ENCODE results near the gene GRPEL1. TPM values are rescaled to one million over a fixed set of nuclear protein-coding genes. Genes with fewer than 3 reads are reported as not detected.

Gene GRPEL1
- total and polyA plus RNA-seq, 8 donors: 11.4 to 53.6 (median 25.5) TPM; not detected in 1

GRCh38 chr4:7043284-7044136, 24.4 kb downstream of the GRPEL1 start, which contains the start of gene TADA2B:
TADA2B (plus strand) TSS chr4:7043372; CDS start chr4:7043580, 208 bp downstream.
- peak within 1 kb of the TSS; percentile 79 to 93 (median 93) for H3K27ac ChIP-seq
- WGBS, 5 donors: 0 to 1% (median 0%) methylated on average over 22 to 114 of the region's 119 CpGs
- H3K27me3 ChIP-seq: no peaks in the 10 kb centered on the region
- TF ChIP-seq POLR2A (IDR thresholded peaks at IDR 0.05): no peak
- TF ChIP-seq POLR2AphosphoS5 (IDR thresholded peaks at IDR 0.05): peak in 1 of 3 donors; percentile 13
- no peaks in the 10 kb centered on the region for H3K9me3 ChIP-seq
- DNase-seq: peak; percentile 53 to 76
- peaks cover 0 to 3% (median 0%) of the 10 kb centered on the region in 4 donors for H3K36me3 ChIP-seq
- peaks cover 31 to 63% (median 60%) of the 10 kb centered on the region in 4 donors for H3K4me1 ChIP-seq
- intact Hi-C loops (cut with DNase I; ENCODE audit: low total_unique reads): loop anchor here (10.0 kb wide), 1 partner anchor 59 kb away; no protein-coding TSS in a partner anchor
- H3K4me3 ChIP-seq: peak within 1 kb of the TSS; percentile 88 to 99 (median 98)

GRCh38 chr4:7042503-7043283, 25.2 kb downstream of the GRPEL1 start:
- peaks cover 0 to 3% (median 0%) of the 10 kb centered on the region in 4 donors for H3K36me3 ChIP-seq
- no peaks in the 10 kb centered on the region for H3K27me3 ChIP-seq
- WGBS, 5 donors: 0 to 1% (median 1%) methylated on average over 34 to 90 of the region's 90 CpGs
- H3K9me3 ChIP-seq: no peaks in the 10 kb centered on the region
- peak overlapping the region; percentile 71 to 88 (median 88) for H3K27ac ChIP-seq
- TF ChIP-seq POLR2AphosphoS5 (IDR thresholded peaks at IDR 0.05): peak in 2 of 3 donors; percentile 23 to 70
- TF ChIP-seq EP300 (IDR thresholded peaks at IDR 0.05): no peak
- TF ChIP-seq CTCF (IDR thresholded peaks at IDR 0.05): peak in 3 of 7 experiments; percentile 19 to 68 (median 25)
- TF ChIP-seq POLR2A (IDR thresholded peaks at IDR 0.05): no peak
- peak overlapping the region; percentile 64 to 96 (median 80) for H3K4me3 ChIP-seq
- DNase-seq: peak; percentile 98 to 99
- intact Hi-C loops (cut with DNase I; ENCODE audit: low total_unique reads): loop anchor here (10.0 kb wide), 1 partner anchor 58 kb away; no protein-coding TSS in a partner anchor
- peaks cover 31 to 59% (median 54%) of the 10 kb centered on the region in 4 donors for H3K4me1 ChIP-seq

GRCh38 chr4:7041801-7042502, 25.9 kb downstream of the GRPEL1 start:
- intact Hi-C loops (cut with DNase I; ENCODE audit: low total_unique reads): loop anchor here (10.0 kb wide), 1 partner anchor 57 kb away; no protein-coding TSS in a partner anchor
- 19 to 25% (median 22%) methylated on average over 28 to 42 of the region's 42 CpGs for WGBS, 5 donors
- Histone ChIP-seq H3K27ac (peak overlapping the region; percentile 71 to 88 (median 88)), H3K4me3 (peak overlapping the region; percentile 64 to 96 (median 80)), H3K9me3 (no peaks in the 10 kb centered on the region), H3K27me3 (no peaks in the 10 kb centered on the region), H3K36me3 (no peaks in the 10 kb centered on the region), H3K4me1 (peaks cover 31 to 51% (median 47%) of the 10 kb centered on the region in 4 donors)
- TF ChIP-seq CTCF (IDR thresholded peaks at IDR 0.05) (no peak), POLR2AphosphoS5 (IDR thresholded peaks at IDR 0.05) (no peak), EP300 (IDR thresholded peaks at IDR 0.05) (no peak)
- peak in 1 of 2 donors; percentile 47 for DNase-seq

GRCh38 chr4:7041246-7041645, 26.6 kb downstream of the GRPEL1 start:
- DNase-seq: no peak
- Histone ChIP-seq H3K27me3 (no peaks in the 10 kb centered on the region), H3K9me3 (no peaks in the 10 kb centered on the region), H3K4me3 (peak overlapping the region in 1 of 4 donors; percentile 96), H3K4me1 (peaks cover 25 to 44% (median 40%) of the 10 kb centered on the region in 4 donors), H3K27ac (no peak overlapping the region), H3K36me3 (no peaks in the 10 kb centered on the region)
- 92 to 96% (median 95%) methylated on average over 19 of the region's 19 CpGs for WGBS, 5 donors
- intact Hi-C loops (cut with DNase I; ENCODE audit: low total_unique reads): loop anchor here (10.0 kb wide), 1 partner anchor 56 kb away; no protein-coding TSS in a partner anchor
- TF ChIP-seq CTCF (IDR thresholded peaks at IDR 0.05): no peak
- TF ChIP-seq POLR2AphosphoS5 (IDR thresholded peaks at IDR 0.05): no peak
- no peak for TF ChIP-seq POLR2A (IDR thresholded peaks at IDR 0.05)
- no peak for TF ChIP-seq EP300 (IDR thresholded peaks at IDR 0.05)
